GF-D8 (cell line): ENCODE measurements around the gene CELA3A.
"Not testable (repeated sequence)": the region's sequence is repeated elsewhere in the genome, so short reads cannot be mapped to it uniquely, and the experiment has no call there.

Experiments
- DNase-seq: peaks from one replicate; lab custom pipeline; 2025; lab: John Stamatoyannopoulos, UW

Gene CELA3A

DNA sequence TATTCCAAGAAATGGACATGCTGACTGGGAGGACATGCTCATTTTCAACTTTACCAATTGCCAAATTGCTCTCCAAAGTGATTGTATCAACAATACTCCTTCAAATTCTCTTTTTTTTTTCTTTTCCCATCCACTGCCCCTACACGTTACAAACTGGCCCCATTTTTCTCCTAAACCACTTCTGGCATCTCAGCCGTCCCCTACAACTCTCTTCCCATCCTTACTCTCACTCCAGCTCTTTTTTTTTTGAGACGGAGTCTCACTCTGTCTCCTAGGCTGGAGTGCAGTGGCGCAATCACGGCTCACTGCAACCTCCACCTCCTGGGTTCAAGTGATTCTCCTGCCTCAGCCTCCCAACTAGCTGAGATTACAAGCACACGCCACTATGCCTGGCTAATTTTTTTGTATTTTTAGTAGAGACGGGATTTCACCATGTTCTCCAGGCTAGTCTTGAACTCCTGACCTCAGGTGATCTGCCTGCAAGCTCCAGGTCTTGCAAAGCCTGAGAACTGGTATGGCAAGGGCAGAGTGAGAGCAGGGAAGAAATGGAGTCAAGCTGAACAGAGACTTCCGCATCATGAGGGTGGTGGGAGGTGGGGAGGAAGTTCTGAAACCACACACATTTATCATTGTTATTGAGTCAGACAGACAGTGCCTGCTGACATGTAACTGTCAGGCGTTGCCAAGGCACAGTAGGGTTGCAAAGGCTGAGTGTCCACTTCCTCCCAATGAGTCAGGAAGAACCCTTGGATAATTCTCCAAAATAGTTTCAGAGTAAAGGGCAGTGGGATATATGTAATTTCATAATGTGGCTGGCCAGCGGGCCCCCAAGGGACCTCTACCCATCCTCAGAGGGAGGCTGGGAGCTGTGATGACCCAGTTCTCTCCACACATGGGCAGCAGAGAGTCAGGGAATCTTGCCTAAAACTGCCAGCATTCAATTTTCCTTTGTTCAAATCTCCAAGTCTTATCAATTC lies 17.4 kb downstream of the CELA3A start:
- DNase-seq, result peak; percentile 92

DNA sequence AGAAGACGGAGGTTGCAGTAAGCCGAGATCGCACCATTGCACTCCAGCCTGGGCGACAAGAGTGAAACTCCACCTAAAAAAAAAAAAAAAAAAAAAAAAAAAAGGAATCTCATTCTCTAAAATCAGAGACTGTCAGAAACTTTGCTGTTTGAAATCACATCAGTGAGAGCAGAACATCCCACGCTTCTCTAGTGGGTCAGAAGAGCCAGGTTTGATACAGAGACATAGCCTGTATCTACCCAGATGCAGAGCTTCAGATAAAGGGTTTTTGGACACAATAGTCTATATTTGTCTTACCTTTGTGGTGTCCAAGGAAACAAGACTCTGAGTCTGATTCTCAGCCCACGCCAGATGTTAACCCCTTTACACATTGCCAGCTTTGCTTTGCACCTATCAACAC lies 19.6 kb downstream of the CELA3A start:
- no peak for DNase-seq

DNA sequence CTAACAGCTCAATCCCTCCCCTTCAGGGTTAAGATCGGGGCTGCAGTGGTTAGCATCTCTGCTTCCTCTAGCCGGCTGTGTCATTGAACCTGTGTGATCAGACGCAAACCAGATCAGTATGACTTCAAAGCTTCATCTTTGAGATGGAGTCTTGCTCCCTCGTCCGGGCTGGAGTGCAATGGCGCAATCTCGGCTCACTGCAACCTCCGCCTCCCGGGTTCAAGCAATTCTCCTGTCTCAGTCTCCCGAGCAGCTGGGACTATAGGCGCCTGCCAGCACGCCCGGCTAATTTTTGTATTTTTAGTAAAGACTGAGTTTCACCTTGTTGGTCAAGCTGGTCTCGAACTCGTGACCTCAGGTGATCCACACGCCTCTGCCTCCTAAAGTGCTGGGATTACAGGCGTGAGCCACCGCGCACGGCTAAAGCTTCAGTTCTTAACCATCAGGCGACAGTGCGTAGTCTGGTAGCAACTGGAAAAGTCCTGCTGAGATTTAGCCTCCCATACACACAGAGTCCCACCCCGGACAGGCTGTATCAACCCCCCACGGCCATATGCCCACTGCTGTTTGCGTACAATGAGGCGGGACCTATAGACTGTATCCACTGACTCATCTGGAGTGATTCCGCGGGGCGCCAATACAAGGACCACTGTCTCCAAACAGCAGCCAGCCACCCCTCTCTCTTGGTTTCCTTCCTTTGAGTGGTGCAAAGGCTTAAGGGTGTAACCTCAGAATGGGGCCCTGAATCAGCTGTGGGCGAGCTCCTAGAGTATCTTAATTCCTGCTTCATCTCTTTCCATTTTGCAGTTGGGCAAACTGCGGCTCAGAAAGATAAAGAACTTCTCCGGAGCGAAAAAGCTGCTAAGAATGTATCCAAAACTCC lies 23.3 kb downstream of the CELA3A start:
- DNase-seq, result peak; percentile 66

DNA sequence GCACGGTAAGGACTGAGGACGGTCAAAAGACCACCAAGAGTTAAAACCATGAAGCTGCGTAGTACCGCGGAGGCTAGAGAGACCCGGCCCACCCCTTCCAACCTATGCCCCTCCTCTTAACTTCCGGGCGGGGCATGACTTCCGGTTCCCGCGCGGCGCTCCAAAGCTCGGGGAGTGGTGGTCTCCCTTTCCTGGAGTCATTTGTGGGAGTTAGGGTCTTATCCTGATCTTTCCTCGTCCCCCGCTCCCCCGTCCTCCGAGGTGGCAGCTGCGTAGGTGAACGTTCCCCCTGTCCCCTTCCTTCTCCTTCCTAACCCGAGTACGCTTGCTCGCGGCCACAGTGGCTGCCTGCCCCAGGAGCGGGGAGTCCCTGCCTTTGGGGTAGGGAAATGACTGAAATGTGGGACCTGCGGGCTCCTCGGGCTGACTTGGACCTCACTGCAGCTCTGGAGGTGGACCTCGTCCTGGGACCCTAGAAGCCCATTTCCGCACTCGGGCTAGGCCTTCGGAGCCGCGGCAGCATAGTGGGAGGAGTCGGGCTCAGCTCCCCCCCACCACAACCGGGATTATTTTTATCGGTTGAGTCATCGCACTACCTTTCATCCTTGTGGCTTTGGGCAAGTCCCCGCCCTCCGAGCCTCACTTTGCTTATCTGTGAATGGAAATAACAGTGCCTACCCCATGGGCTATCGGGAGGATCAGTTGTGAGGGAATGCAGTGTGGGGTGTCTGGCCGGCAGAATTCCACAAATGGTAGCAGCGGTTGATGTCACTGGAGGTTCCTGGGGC lies 24.1 kb downstream of the CELA3A start:
- peak; percentile 84 for DNase-seq

DNA sequence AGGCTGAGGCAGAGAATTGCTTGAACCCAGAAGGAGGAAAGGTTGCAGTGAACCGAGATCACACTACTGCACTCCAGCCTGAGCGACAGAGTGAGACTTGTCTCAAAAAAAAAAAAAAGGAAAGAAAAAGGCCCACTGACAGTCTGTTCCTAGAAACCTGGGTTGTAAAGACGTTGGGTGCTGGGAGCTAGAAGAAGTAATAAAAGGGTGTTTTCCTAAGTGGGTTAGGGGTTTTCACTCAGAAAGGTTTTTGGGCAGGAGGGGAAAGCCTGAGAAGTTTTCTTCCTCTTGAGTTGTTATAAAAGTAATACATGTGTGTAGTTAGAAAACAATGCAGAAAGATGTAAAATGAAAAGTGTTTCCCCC lies 25.4 kb downstream of the CELA3A start:
- DNase-seq, result no peak

DNA sequence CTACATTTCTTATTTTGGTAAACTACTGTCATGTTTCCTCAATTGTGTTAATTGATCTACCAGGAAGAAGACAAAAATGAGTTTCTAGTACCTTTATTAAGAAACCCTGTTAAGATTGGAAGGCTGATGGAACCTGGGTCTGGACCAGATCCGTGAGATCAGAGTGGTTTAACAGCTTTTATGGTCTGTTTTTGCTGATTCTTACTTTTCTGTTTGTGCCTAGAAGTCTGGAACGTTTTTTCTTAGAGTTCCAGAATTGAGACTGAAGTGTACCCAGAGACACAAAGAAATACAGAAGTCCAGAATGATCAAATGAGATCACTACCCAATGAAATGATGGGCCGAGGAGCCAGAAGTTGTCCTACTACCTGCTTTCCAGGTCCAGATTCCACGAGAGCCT lies 28.6 kb downstream of the CELA3A start:
- DNase-seq, result no peak

DNA sequence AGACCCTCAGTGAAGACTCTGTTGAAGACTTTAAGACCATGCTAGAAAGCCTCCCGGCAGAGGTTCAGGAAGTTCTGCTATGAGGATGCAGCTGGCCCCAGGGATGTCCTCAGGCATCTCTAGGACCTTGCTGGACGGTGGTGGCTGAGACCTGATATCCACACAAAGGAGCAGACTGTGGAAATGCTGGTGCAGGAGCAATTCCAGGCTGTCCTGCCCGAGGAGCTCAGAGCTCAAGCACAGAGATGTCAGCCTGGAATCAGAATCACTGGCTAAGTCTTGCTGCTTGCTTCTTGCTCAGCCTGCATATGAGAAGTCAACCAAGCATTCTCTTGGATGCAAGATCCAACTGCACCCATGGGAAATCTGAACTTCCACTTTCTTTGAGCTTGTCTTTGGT lies 29.0 kb downstream of the CELA3A start:
- no peak for DNase-seq

DNA sequence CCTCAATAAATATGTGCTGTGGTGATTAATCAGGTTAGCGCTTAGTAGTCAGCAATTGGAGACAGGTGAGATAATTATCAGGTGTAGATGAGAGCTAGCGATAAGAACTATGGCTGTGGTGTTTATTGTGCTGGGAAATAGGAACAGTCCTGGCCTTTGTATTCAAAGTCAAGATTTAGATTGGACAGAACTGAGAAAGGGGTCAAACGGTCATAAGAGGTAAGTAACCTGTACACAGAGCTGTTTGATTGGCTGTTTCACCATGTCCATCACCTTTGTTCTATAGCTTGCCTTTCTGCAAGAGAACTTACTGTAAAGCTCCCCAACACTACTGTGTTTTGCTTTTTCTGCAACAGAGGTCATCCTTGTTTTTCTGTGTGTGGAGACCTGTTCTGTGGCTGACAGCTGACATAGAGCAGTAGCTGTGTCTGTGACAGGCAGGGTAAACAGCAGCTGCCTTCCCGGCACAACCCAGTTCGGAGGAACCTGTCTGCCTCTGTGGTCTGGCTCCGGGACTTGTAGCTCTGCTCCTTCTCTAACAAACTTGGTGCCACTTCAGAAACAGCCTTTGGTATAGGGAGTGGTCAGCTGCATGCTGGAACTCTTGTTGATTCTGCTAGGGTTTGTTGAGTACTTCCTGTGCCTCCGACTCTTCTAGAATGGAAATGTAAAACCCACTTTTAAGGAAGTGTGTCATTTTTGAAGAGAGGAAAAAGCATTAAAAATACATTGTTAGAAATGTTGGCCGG lies 29.9 kb downstream of the CELA3A start:
- no peak for DNase-seq

DNA sequence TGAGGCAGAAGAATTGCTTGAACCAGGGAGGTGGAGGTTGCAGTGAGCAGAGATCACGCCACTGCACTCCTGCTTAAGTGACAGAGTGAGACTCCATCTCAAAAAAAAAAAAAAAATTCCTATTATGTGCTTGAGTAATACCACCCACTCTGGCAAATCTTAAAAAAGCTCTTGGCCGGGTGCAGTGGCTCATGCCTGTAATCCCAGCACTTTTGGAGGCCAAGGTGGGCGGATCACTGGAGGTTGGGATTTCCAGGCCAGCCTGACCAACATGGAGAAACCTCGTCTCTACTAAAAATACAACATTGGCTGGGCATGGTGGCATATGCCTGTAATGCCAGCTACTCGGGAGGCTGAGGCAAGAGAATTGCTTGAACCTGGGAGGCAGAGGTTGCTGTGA lies 33.4 kb downstream of the CELA3A start:
- DNase-seq, result not testable (repeated sequence)

DNA sequence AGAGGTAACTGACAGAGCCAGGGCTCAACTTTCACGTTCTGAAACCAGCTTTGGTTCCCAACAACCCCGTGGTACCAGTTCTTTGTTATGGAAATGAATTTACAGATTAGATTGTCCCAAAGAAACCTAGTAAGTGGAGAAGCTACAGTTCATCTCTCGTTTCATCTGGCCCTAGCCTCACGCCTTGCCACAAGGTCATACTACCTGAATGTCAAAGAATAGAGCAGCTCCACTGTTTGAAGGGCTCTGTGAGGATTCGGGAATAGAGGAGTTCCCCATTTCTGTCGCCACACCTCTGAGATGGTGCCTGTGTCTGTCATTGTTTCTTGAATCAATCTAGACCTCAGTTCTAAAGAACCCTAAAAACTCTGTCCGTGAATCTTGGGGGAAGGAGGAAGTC lies 36.1 kb downstream of the CELA3A start:
- DNase-seq, result no peak

DNA sequence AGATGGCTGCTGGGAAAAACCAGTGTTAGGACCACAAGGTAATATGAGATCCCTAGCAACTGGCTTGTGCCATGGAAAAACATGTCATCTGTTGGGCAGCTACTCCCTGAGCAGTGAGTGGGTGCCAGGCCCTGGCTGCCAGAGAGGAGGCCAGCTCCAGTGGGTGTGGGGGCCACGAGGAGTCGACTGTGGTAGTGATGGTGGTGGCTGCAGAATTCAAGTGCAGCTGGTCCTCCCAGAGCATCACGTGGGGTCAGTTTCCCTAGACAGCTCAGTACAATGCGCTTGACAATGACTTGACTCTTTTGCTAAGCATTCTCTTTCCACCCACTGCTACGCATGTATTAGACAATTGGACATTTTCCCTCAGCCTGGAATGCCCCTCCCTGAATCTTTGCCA lies 36.6 kb downstream of the CELA3A start:
- DNase-seq, result no peak

DNA sequence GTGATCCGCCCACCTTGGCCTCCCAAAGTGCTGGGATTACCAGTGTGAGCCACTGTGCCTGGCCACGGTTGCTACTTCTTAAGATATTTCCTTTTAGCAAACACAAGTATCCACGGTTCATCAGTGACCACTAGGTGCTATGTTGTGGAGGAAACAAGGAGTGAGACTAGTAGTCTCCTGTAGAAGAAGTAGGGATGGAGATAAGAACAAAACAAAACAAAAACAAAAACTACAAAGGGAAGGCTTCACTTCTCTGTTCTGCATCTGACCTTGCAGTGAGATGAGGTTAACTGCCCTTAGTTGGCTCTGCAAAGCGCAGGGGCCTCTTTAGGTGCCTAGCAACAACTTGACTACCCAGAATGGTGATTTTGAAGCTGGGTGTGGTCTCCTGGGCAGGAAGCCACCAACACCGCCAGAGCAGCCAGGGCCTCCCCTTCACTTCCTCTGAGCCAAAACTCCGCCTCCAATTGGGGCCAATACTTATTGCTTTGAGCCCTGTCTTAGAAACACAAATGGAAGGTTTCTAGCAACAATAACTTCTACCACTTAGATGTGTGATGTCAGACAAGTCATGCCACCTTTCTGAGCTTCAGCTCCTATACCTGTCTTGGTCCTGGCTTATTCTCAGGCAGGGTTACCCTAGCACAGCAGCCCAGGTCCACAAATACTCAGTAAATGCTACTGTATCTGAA lies 38.3 kb downstream of the CELA3A start:
- DNase-seq, result peak; percentile 92

DNA sequence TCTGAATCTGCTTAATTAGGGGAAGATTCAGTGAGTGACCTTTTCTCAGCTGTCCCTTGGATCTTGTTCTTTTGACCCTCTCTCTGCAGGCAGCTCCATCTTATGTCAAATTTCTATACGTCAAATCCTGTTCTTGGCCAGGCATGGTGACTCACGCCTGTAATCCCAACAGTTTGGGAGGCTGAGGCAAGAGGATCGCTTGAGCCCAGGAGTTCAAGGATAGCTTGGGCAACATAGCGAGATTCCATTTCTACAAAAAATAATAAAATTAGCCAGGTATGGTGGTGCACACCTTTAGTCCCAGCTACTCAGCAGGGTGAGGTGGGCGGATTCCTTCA lies 38.8 kb downstream of the CELA3A start:
- no peak for DNase-seq

DNA sequence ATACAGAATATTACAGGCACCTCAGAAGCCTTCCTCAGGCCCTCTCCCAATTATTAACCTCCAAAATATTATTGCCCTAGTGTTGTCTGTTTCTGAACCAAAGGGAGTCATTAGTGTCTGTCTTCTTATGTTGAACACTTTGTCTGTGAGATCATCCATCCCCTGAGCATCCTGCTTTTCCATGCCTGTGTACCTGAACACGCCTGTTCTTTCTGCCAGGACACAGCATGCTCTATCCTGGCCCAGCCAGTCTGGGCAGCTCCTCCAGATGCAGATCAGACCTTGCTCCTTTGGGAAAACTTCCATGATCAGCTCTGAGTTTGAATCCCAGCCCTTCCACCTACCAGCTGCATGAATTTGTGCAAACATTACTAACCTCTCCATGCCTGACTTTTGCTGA lies 40.0 kb downstream of the CELA3A start:
- no peak for DNase-seq

DNA sequence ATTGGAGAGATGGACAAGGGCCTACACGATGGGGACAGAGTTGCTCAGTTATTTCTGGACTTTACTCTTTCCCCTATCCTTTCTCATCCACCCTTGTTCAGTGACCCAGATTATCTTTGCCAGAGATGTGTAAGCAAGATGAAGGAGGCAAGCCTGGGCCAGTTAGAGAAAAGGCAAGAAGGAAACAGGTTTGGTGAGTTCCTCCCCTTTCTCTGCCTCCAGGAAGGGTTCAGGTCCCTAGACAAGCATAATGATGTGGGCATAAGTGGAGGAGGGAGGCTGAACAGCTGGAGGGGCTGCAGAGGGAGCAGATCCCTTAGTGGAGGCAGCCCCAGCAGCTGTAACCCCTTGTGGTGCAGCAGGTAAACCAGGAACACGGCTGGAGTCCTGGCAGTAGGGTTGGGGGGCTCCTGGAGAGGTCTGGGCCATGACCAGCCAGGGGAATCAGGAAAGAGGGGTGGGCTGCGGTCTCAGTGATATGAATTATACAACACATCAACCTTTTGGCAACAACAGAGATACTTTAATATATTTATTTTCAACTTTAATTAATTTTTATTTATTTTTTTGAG lies 41.8 kb downstream of the CELA3A start:
- no peak for DNase-seq

DNA sequence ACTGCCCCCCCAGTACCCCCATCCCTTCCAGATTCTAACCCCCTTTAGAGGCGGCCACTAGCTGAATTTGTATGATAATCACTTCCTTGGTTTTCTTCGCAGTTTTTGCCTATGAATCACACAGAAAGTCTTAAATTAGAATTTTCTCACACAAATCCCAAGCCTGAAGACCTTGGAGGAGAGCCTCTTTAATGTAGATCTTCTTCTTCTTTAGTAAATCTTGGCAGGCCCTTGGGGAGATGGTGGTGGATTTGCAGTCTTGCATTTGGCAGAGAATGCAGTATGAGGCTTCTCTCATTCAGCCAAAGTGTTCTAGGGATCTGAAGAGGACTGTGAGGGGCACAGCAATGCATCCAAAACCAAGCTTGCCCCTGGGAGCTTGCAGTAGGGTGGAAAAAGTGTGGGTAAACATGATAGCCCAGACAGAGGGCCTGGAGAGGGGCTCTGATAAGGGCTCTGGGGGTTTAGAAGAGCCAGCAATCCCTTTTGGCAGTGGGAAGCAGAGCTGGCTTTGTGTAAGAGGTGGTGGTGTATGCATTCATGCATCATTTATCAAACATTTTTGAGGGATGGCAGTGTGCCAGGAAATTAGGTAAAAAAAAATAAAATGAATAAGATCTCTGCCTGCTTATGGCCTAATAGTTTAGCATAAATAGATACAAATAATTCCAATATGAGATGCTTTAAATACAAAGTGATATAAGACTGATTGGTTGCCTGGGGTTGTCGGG lies 43.4 kb downstream of the CELA3A start:
- no peak for DNase-seq

DNA sequence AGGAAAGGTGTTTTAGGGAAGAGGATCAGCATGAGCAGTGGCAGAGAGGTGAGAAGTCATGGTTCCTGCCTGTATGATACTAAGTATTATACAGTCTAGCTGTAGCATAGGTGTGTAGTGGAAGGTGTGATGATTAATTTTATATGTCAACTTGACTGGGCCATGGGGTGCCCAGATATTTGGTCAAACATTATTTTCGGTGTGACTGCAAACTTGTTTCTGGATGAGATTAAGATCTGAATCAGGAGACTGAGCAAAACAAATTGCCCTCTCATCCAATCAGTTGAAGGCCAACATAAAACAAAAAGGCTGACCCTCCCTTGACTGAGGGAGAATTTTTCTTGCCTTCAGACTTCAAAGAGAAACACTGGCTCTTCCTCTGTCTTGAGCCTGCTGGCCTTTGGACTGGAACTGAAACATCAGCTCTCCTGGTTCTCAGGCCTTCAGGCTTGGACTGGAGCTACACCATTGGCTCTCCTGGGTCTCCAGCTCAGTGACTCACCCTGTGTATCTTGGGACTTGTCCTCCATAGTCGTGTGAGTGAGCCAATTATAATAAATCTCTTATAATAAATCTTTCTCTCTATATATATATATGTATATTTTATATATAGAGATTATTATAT lies 44.3 kb downstream of the CELA3A start:
- no peak for DNase-seq

DNA sequence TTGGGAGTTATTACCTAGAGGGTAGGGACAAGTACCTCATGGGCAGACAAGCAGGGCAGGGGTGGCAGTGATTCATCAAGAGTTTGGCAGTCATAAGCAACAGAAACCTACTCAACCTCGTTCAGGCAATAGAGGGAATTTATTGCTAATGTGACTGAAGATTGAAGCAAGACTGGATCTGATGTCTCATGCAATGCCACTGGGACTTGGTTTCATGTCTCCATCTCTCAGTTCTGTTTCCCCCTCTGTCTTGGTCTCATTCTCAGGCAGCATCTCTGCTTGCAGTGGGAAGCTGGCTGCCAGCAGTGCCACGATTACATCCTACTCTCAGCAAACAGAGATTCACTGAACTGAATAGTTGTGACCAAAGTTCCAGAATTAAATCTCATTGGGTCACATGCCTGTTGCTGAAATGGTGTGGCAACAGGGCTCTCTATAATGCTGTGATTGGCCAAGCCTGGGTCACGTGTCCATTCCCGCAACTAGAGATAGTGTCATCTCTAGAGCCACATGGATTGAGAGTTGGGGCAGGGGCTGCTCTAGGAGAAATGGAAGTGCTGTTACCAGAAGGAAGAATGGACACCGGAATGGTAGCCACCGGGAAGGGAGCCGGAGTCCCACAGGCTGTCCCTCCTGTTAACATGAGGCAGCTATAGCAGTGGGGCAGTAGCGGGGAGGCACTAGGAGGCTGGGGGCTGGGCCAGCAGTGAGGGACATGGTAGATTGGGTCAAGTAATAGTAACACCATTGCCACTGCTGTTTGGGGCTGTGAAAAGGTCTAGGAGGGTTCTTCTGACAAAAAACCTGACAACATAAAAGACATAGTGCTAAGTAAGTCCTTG lies 47.1 kb downstream of the CELA3A start:
- DNase-seq, result no peak

DNA sequence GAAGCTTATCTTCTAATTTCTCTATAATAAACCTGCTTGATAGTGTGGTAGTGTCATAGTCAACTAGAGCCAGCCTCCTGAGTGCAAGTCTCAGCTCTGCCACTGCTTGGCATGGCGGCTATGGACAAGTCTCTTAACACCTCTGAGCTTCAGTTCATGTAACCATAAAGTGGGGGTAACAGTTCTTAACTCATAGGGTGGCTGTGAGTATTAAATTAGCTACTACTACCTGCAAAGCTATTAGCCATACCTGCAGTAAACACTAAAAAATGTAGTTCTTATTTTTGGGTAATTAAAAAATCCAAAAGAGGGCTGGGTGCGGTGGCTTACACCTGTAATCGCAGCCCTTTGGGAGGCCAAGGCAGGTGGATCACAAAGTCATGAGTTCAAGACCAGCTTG lies 48.9 kb downstream of the CELA3A start:
- no peak for DNase-seq
